HG02973 (cell line): Measurements from ENCODE around the gene P3H2.
"Not testable (repeated sequence)": the region's sequence is repeated elsewhere in the genome, so short reads cannot be mapped to it uniquely, and the experiment has no call there.

ENCODE experiments used
- ATAC-seq: cut with Tn5 transposase; IDR thresholded peaks from one replicate; pipeline ENCODE4 v1.9.1; 2021; ENCODE audit warnings: moderate library complexity; ENCODE audit not compliant: unreplicated experiment

Gene P3H2

GRCh38 chr3:190088890-190089289 is 31.8 kb downstream of the P3H2 start:
- ATAC-seq, result no peak

- ATAC-seq, result no peak
Measured at GRCh38 chr3:190086191-190086590, 34.5 kb downstream of the P3H2 start.

- no peak for ATAC-seq
Measured at GRCh38 chr3:190084983-190085382, 35.7 kb downstream of the P3H2 start.

- ATAC-seq, result no peak
Measured at GRCh38 chr3:190083635-190084034, 37.1 kb downstream of the P3H2 start.

GRCh38 chr3:190081389-190081788 is 39.3 kb downstream of the P3H2 start:
- no peak for ATAC-seq

- not testable (repeated sequence) for ATAC-seq
Measured at GRCh38 chr3:190079173-190079572, 41.5 kb downstream of the P3H2 start.

GRCh38 chr3:190077395-190078045 is 43.2 kb downstream of the P3H2 start:
- no peak for ATAC-seq

- no peak for ATAC-seq
Measured at GRCh38 chr3:190076601-190077394, 43.9 kb downstream of the P3H2 start.

- ATAC-seq, result no peak
Measured at GRCh38 chr3:190076136-190076535, 44.6 kb downstream of the P3H2 start.

- no peak for ATAC-seq
Measured at GRCh38 chr3:190074817-190075216, 45.9 kb downstream of the P3H2 start.

GRCh38 chr3:190073264-190074008 is 47.3 kb downstream of the P3H2 start:
- ATAC-seq, result no peak

- no peak for ATAC-seq
Measured at GRCh38 chr3:190072856-190073255, 47.8 kb downstream of the P3H2 start.

- ATAC-seq, result not testable (repeated sequence)
Measured at GRCh38 chr3:190071921-190072320, 48.8 kb downstream of the P3H2 start.

GRCh38 chr3:190070622-190071347 is 49.9 kb downstream of the P3H2 start:
- no peak for ATAC-seq

GRCh38 chr3:190065204-190065603 is 55.5 kb downstream of the P3H2 start:
- no peak for ATAC-seq

- ATAC-seq, result no peak
Measured at GRCh38 chr3:190064659-190065058, 56.0 kb downstream of the P3H2 start.

- ATAC-seq, result no peak
Measured at GRCh38 chr3:190064112-190064511, 56.6 kb downstream of the P3H2 start.

- ATAC-seq, result no peak
Measured at GRCh38 chr3:190063490-190063889, 57.2 kb downstream of the P3H2 start.

- no peak for ATAC-seq
Measured at GRCh38 chr3:190060192-190060775, 60.4 kb downstream of the P3H2 start.

- ATAC-seq, result no peak
Measured at GRCh38 chr3:190059242-190059590, 61.5 kb downstream of the P3H2 start.
